HL-60 (cell line): ENCODE data around the gene RAB34.

Source experiments
- CTCF ChIP-seq: IDR thresholded peaks from one replicate; pipeline ENCODE4 v1.5.1; 2011; ENCODE audit warnings: low read length, control low read depth, inconsistent platforms; ENCODE audit not compliant: insufficient read depth
- GABPA ChIP-seq: IDR thresholded peaks from 2 replicates; pipeline ENCODE4 v1.6.1; 2012; ENCODE audit warnings: low read depth
- REST ChIP-seq: IDR thresholded peaks from 2 replicates; pipeline ENCODE4 v1.6.1; 2012; ENCODE audit warnings: low read depth; ENCODE audit not compliant: insufficient replicate concordance

- no peak for TF ChIP-seq CTCF
- TF ChIP-seq REST = no peak
- no peak for TF ChIP-seq GABPA
These were observed at the start of gene RAB34 for GRCh38 chr17:28717578-28718332.
